Lung (tissue), 12 donors: ENCODE results near the gene NR2C2AP. TPM values are rescaled to one million over a fixed set of nuclear protein-coding genes. Genes with fewer than 3 reads are reported as not detected.

ENCODE experiments used
- ATAC-seq: fragments of 200-7000 bp; cut with Tn5 transposase; one replicate; pipeline ENCODE4 v1.9.1; 2020; ENCODE audit warnings: moderate number of reproducible peaks; ENCODE audit not compliant: insufficient read depth, low FRiP score
- DNase-seq, 3 donors: peaks; one replicate each; pipeline ENCODE4 v3.0.0-alpha.2; 2013 to 2017
- H3K27ac ChIP-seq, 2 donors: one replicate each; pipeline ENCODE4 v1.5.1; 2013; ENCODE audit warnings: mild to moderate bottlenecking in 2 of 2, moderate library complexity in 2 of 2, control low read depth in 1 of 2, inconsistent platforms in 1 of 2, low read depth in 1 of 2, low read length in 1 of 2
- H3K27me3 ChIP-seq, 3 donors: one replicate each; pipeline ENCODE4 v1.5.1; 2013; ENCODE audit warnings: low read length in 2 of 3; ENCODE audit not compliant: control insufficient read depth in 3 of 3, insufficient read depth in 3 of 3
- H3K36me3 ChIP-seq, 4 donors: one replicate each; pipeline ENCODE4 v1.5.1; 2013; ENCODE audit warnings: low read length in 4 of 4, mild to moderate bottlenecking in 1 of 4, moderate library complexity in 1 of 4; ENCODE audit not compliant: control insufficient read depth in 4 of 4, insufficient read depth in 4 of 4
- H3K4me1 ChIP-seq, 5 donors: one replicate each; pipeline ENCODE4 v1.5.1; 2013; ENCODE audit warnings: low read length in 5 of 5, mild to moderate bottlenecking in 2 of 5, moderate library complexity in 1 of 5; ENCODE audit not compliant: control insufficient read depth in 5 of 5, insufficient read depth in 5 of 5
- H3K4me3 ChIP-seq: one replicate; pipeline ENCODE4 v1.5.1; 2013; ENCODE audit warnings: mild to moderate bottlenecking, control low read depth, moderate library complexity
- H3K9ac ChIP-seq, 2 donors: one replicate each; pipeline ENCODE4 v1.5.1; 2013; ENCODE audit warnings: low read length in 2 of 2, control low read depth in 1 of 2; ENCODE audit not compliant: insufficient read depth in 1 of 2
- H3K9me3 ChIP-seq, 4 donors: one replicate each; pipeline ENCODE4 v1.5.1; 2013; ENCODE audit warnings: low read length in 3 of 4, mild to moderate bottlenecking in 1 of 4, moderate library complexity in 1 of 4; ENCODE audit not compliant: control insufficient read depth in 4 of 4, insufficient read depth in 3 of 4
- WGBS, 2 donors: extraction: QIAGEN DNeasy Blood & Tissue Kit; methylation state at CpG; one replicate each; pipeline ENCODE4 v1.1.7; 2013; 5-methylcytosine and 5-hydroxymethylcytosine counted together
- polyA plus RNA-seq, 2 donors: library from polyadenylated mRNA; stranded (reverse); fragments of 200-250 nt; gene quantifications; one replicate each; pipeline ENCODE4 v1.2.1, GENCODE V29; 2013
- total RNA-seq, 2 donors: library from RNA; depleted of rRNA in 1 of 2; stranded (reverse); fragments of >200 nt in 1 of 2; gene quantifications; one replicate each; pipeline ENCODE4 v1.2.1, GENCODE V29; 2014 to 2021
- TF ChIP-seq, protein P1 (sequence below): IDR thresholded peaks from 2 replicates; pipeline ENCODE4 v1.5.1; 2012; ENCODE audit warnings: mild to moderate bottlenecking; ENCODE audit errors: control extremely low read depth, extremely low read depth
- donor health status: control.
- donor health status: control.
- donor health status: Bipolar disorder and iron deficiency.
- donor health status: healthy.
- donor health status: DM: yes; HTN: yes; CAD: no.

The NR2C2AP gene
- total and polyA plus RNA-seq, 4 donors: 4.6 to 26.7 (median 21.2) TPM

- H3K27ac ChIP-seq: no peak overlapping the region
- no peak for DNase-seq
- H3K27me3 ChIP-seq: peaks cover 0 to 12% (median 8%) of the 10 kb centered on the region in 3 donors
- TF ChIP-seq, protein P1, sequence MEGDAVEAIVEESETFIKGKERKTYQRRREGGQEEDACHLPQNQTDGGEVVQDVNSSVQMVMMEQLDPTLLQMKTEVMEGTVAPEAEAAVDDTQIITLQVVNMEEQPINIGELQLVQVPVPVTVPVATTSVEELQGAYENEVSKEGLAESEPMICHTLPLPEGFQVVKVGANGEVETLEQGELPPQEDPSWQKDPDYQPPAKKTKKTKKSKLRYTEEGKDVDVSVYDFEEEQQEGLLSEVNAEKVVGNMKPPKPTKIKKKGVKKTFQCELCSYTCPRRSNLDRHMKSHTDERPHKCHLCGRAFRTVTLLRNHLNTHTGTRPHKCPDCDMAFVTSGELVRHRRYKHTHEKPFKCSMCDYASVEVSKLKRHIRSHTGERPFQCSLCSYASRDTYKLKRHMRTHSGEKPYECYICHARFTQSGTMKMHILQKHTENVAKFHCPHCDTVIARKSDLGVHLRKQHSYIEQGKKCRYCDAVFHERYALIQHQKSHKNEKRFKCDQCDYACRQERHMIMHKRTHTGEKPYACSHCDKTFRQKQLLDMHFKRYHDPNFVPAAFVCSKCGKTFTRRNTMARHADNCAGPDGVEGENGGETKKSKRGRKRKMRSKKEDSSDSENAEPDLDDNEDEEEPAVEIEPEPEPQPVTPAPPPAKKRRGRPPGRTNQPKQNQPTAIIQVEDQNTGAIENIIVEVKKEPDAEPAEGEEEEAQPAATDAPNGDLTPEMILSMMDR: no peak
- peaks cover 0 to 7% (median 0%) of the 10 kb centered on the region in 5 donors for H3K4me1 ChIP-seq
- no peaks in the 10 kb centered on the region for H3K36me3 ChIP-seq
- WGBS, 2 donors: 77 to 90% methylated on average over 3 of the region's 3 CpGs
- no peak overlapping the region for H3K9ac ChIP-seq
- H3K4me3 ChIP-seq: no peak overlapping the region
- ATAC-seq: no peak
- peaks cover 0 to 18% (median 5%) of the 10 kb centered on the region in 4 donors for H3K9me3 ChIP-seq
Measured at GRCh38 chr19:19229701-19230100, 26.5 kb upstream of the NR2C2AP start.

DNA sequence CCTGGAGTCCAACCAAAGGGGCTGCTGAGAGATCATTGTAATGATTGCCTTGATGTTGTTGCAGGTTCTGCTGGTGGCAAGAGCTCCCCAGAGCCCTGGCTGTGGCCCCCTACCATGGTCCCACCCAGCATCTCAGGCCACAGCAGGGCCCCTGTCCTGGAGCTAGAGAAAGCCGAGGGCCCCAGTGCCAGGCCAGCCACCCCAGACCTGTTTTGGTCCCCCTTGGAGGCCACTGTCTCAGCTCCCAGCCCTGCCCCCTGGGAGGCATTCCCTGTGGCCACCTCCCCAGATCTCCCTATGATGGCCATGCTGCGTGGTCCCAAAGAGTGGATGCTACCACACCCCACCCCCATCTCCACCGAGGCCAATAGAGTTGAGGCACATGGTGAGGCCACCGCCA lies 24.0 kb upstream of the NR2C2AP start:
- TF ChIP-seq, protein P1: no peak
- H3K4me1 ChIP-seq: peaks cover 0 to 7% (median 0%) of the 10 kb centered on the region in 5 donors
- H3K4me3 ChIP-seq: no peak overlapping the region
- WGBS, 2 donors: 77 to 80% methylated on average over 4 of the region's 4 CpGs
- no peak overlapping the region for H3K9ac ChIP-seq
- ATAC-seq (no peak), DNase-seq (no peak)
- H3K27me3 ChIP-seq: peaks cover 4 to 19% (median 12%) of the 10 kb centered on the region in 3 donors
- no peaks in the 10 kb centered on the region for H3K36me3 ChIP-seq
- H3K9me3 ChIP-seq: peaks cover 0 to 3% (median 0%) of the 10 kb centered on the region in 4 donors
- H3K27ac ChIP-seq: no peak overlapping the region

DNA sequence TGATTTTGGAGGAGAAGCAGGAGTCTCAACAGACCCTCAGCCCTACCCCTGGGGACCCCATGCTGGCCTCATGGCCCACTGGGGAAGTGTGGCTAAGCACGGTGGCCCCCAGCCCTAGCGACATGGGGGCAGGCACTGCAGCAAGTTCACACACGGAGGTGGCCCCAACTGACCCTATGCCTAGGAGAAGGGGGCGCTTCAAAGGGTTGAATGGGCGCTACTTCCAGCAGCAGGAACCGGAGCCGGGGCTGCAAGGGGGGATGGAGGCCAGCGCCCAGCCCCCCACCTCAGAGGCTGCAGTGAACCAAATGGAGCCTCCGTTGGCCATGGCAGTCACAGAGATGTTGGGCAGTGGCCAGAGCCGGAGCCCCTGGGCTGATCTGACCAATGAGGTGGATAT lies 23.4 kb upstream of the NR2C2AP start:
- peaks cover 4 to 19% (median 12%) of the 10 kb centered on the region in 3 donors for H3K27me3 ChIP-seq
- TF ChIP-seq, protein P1: no peak

GRCh38 chr19:19226204-19226603 lies 23.0 kb upstream of the NR2C2AP start:
- DNase-seq (no peak), ATAC-seq (no peak)
- no peaks in the 10 kb centered on the region for H3K9me3 ChIP-seq
- no peaks in the 10 kb centered on the region for H3K36me3 ChIP-seq
- 82 to 83% methylated on average over 5 of the region's 5 CpGs for WGBS, 2 donors
- TF ChIP-seq, protein P1: no peak
- H3K4me3 ChIP-seq: no peak overlapping the region
- H3K4me1 ChIP-seq: peaks cover 0 to 7% (median 0%) of the 10 kb centered on the region in 5 donors
- no peak overlapping the region for H3K27ac ChIP-seq
- peaks cover 4 to 19% (median 12%) of the 10 kb centered on the region in 3 donors for H3K27me3 ChIP-seq
- no peak overlapping the region for H3K9ac ChIP-seq

More for the DNA sequence above, 23.4 kb upstream of the NR2C2AP start:
- Histone ChIP-seq H3K4me1 (peaks cover 0 to 7% (median 0%) of the 10 kb centered on the region in 5 donors), H3K36me3 (no peaks in the 10 kb centered on the region), H3K9ac (no peak overlapping the region), H3K27ac (no peak overlapping the region), H3K9me3 (no peaks in the 10 kb centered on the region), H3K4me3 (no peak overlapping the region)
- WGBS, 2 donors: 56 to 59% methylated on average over 10 of the region's 10 CpGs
- DNase-seq (no peak), ATAC-seq (no peak)
